Liver (tissue), 9 donors: ENCODE results near the gene GALNT10. TPM values are rescaled to one million over a fixed set of nuclear protein-coding genes. Genes with fewer than 3 reads are reported as not detected.

ENCODE experiments used
- DNase-seq: peaks from one replicate; pipeline ENCODE4 v3.0.0-alpha.2; 2017; ENCODE audit warnings: low spot score
- H3K27ac ChIP-seq, 2 donors: one replicate each; pipeline ENCODE4 v1.7.0; 2013; ENCODE audit warnings: inconsistent platforms in 2 of 2, low read length in 2 of 2, control low read depth in 1 of 2, low read depth in 1 of 2, mild to moderate bottlenecking in 1 of 2
- H3K27me3 ChIP-seq, 4 donors: one replicate each; pipeline versions ENCODE4 v1.6.1 to v1.7.0; 2013; ENCODE audit warnings: low read length in 3 of 4, inconsistent platforms in 1 of 4, mild to moderate bottlenecking in 1 of 4, moderate library complexity in 1 of 4; ENCODE audit not compliant: control insufficient read depth in 4 of 4, insufficient read depth in 4 of 4
- H3K36me3 ChIP-seq, 4 donors: one replicate each; pipeline versions ENCODE4 v1.6.1 to v1.7.0; 2013; ENCODE audit warnings: low read length in 3 of 4, mild to moderate bottlenecking in 3 of 4, low read depth in 1 of 4, moderate library complexity in 1 of 4; ENCODE audit not compliant: control insufficient read depth in 4 of 4, insufficient read depth in 3 of 4
- H3K4me1 ChIP-seq, 4 donors: one replicate each; pipeline versions ENCODE4 v1.6.1 to v1.7.0; 2013; ENCODE audit warnings: low read length in 3 of 4, mild to moderate bottlenecking in 3 of 4, moderate library complexity in 1 of 4; ENCODE audit not compliant: control insufficient read depth in 4 of 4, insufficient read depth in 4 of 4
- H3K4me3 ChIP-seq, 3 donors: one replicate each; pipeline versions ENCODE4 v1.6.1 to v1.7.0; 2013; ENCODE audit warnings: low read length in 3 of 3, control low read depth in 1 of 3, low read depth in 1 of 3, mild to moderate bottlenecking in 1 of 3
- H3K9ac ChIP-seq, 2 donors: one replicate each; pipeline ENCODE4 v1.7.0; 2013; ENCODE audit warnings: low read length in 2 of 2, mild to moderate bottlenecking in 2 of 2, moderate library complexity in 2 of 2, control low read depth in 1 of 2, low read depth in 1 of 2
- H3K9me3 ChIP-seq, 4 donors: one replicate each; pipeline versions ENCODE4 v1.6.1 to v1.7.0; 2013; ENCODE audit warnings: low read length in 3 of 4; ENCODE audit not compliant: control insufficient read depth in 4 of 4
- EGR1 ChIP-seq, 2 donors: IDR thresholded peaks; 2 replicates each; pipeline ENCODE4 v1.6.1; 2016 to 2018; ENCODE audit warnings: antibody characterized with exemption in 2 of 2, low read depth in 2 of 2
- FOXA1 ChIP-seq: IDR thresholded peaks from 2 replicates; pipeline ENCODE4 v1.6.1; 2016; ENCODE audit warnings: antibody characterized with exemption
- GABPA ChIP-seq, 2 donors: IDR thresholded peaks in 1 of 2; conservative IDR thresholded peaks in 1 of 2; 2 replicates each; pipeline ENCODE4 v1.6.1; 2016; ENCODE audit warnings: antibody characterized with exemption in 2 of 2, mild to moderate bottlenecking in 1 of 2, moderate library complexity in 1 of 2
- HNF4A ChIP-seq, 2 donors: conservative IDR thresholded peaks; 2 replicates each; pipeline ENCODE4 v1.6.1; 2016; ENCODE audit warnings: antibody characterized with exemption in 2 of 2, mild to moderate bottlenecking in 2 of 2
- JUND ChIP-seq, 2 donors: IDR thresholded peaks; 2 replicates each; pipeline ENCODE4 v1.6.1; 2016; ENCODE audit warnings: antibody characterized with exemption in 2 of 2
- NR2F2 ChIP-seq: IDR thresholded peaks from 2 replicates; pipeline ENCODE4 v1.6.1; 2016; ENCODE audit warnings: antibody characterized with exemption
- RAD21 ChIP-seq, 2 donors: IDR thresholded peaks; 2 replicates each; pipeline ENCODE4 v1.6.1; 2016; ENCODE audit warnings: antibody characterized with exemption in 2 of 2, mild to moderate bottlenecking in 2 of 2
- RXRA ChIP-seq, 2 donors: IDR thresholded peaks; 2 replicates each; pipeline ENCODE4 v1.6.1; 2017 to 2018; ENCODE audit warnings: antibody characterized with exemption in 2 of 2, mild to moderate bottlenecking in 1 of 2
- SP1 ChIP-seq: IDR thresholded peaks from 2 replicates; pipeline ENCODE4 v1.6.1; 2018; ENCODE audit warnings: antibody characterized with exemption, mild to moderate bottlenecking
- YY1 ChIP-seq: IDR thresholded peaks from 2 replicates; pipeline ENCODE4 v1.6.1; 2016; ENCODE audit warnings: antibody characterized with exemption, mild to moderate bottlenecking
- WGBS: extraction: QIAGEN DNeasy Blood & Tissue Kit; methylation state at CpG from one replicate; pipeline ENCODE4 v1.1.7; 2013; 5-methylcytosine and 5-hydroxymethylcytosine counted together
- polyA plus RNA-seq, 2 donors: library from polyadenylated mRNA; stranded (reverse) in 1 of 2; unstranded in 1 of 2; fragments of 200-250 nt in 1 of 2; fragments of >200 nt in 1 of 2; fragmentation: Nextera tagmentation in 1 of 2; extraction: Ambion mirVana in 1 of 2; gene quantifications; one replicate each; pipeline versions ENCODE4 v1.2.1 to v1.2.3, GENCODE V29; 2013 to 2015
- total RNA-seq, 2 donors: library from RNA; depleted of rRNA; stranded (reverse); fragments of >200 nt; gene quantifications; one replicate each; pipeline ENCODE4 v1.2.3, GENCODE V29; 2014
- TF ChIP-seq, protein P1 (sequence below): IDR thresholded peaks from 2 replicates; pipeline ENCODE4 v1.6.1; 2016; ENCODE audit warnings: antibody characterized with exemption
- TF ChIP-seq, protein P2 (sequence below): IDR thresholded peaks from 2 replicates; pipeline ENCODE4 v1.6.1; 2016; ENCODE audit warnings: antibody characterized with exemption
- donor health status: healthy.
- donor health status: healthy.
- donor health status: healthy.
- donor health status: healthy.
- donor health status: healthy.

GALNT10 gene
- total and polyA plus RNA-seq, 4 donors, result 1.1 to 17.8 (median 5.3) TPM

DNA sequence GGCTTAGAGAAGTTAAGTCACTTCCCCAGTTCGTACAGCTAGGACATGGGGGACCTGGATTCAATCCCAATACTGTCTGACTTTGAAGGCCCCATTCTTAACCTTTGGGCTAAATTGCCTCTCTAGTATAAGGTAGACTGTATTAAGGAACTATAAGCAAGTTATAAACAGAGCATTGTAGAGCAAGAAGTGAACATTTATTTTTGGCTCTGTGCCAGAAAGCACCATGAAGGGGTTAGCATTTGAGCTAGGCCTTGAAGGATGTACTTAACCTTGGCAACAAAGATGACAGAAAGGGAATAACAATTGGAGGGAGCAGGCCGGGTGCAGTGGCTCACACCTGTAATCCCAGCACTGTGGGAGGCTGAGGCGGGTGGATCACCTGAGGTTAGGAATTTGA, 32.8 kb downstream of the GALNT10 start (continued):
- TF ChIP-seq RAD21 (IDR thresholded peaks at IDR 0.05) (no peak), GABPA (IDR thresholded peaks at IDR 0.05 in 1 of 2, conservative IDR thresholded peaks at IDR 0.05 in 1 of 2) (no peak), YY1 (no peak), FOXA1 (no peak), EGR1 (IDR thresholded peaks at IDR 0.05; ENCODE audit: low read depth in 2 of 2) (no peak)

DNA sequence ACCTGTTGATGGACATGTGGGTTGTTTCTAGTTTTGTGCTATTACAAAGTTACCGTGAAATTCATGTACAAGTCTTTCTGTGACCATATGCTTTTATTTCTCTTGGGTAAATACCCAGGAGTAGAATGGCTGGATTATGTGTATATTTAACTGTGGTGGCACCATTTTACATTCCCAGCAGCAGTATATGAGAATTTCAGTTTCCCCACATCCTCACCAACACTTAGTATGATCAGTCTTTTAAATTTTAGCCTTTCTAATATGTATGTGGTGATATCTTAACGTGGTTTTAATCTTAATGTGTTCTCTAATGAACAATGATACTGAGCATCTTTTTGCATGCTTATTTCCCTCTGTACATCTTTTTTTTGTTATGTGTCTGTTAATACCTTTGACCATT, 36.6 kb downstream of the GALNT10 start:
- 91% methylated on average over 2 of the region's 2 CpGs for WGBS
- no peaks in the 10 kb centered on the region for H3K36me3 ChIP-seq
- H3K27me3 ChIP-seq, result no peaks in the 10 kb centered on the region
- no peak for DNase-seq
- no peak overlapping the region for H3K9ac ChIP-seq
- no peak overlapping the region for H3K4me3 ChIP-seq
- peaks cover 0 to 2% (median 0%) of the 10 kb centered on the region in 4 donors for H3K9me3 ChIP-seq
- TF ChIP-seq JUND (IDR thresholded peaks at IDR 0.05), result no peak
- TF ChIP-seq HNF4A (conservative IDR thresholded peaks at IDR 0.05), result no peak
- no peak for TF ChIP-seq FOXA1
- TF ChIP-seq, protein P1, sequence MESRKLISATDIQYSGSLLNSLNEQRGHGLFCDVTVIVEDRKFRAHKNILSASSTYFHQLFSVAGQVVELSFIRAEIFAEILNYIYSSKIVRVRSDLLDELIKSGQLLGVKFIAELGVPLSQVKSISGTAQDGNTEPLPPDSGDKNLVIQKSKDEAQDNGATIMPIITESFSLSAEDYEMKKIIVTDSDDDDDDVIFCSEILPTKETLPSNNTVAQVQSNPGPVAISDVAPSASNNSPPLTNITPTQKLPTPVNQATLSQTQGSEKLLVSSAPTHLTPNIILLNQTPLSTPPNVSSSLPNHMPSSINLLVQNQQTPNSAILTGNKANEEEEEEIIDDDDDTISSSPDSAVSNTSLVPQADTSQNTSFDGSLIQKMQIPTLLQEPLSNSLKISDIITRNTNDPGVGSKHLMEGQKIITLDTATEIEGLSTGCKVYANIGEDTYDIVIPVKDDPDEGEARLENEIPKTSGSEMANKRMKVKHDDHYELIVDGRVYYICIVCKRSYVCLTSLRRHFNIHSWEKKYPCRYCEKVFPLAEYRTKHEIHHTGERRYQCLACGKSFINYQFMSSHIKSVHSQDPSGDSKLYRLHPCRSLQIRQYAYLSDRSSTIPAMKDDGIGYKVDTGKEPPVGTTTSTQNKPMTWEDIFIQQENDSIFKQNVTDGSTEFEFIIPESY, result no peak
- TF ChIP-seq, protein P2, sequence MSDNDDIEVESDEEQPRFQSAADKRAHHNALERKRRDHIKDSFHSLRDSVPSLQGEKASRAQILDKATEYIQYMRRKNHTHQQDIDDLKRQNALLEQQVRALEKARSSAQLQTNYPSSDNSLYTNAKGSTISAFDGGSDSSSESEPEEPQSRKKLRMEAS, result no peak
- TF ChIP-seq GABPA (IDR thresholded peaks at IDR 0.05 in 1 of 2, conservative IDR thresholded peaks at IDR 0.05 in 1 of 2), result no peak
- no peak for TF ChIP-seq YY1
- no peak for TF ChIP-seq NR2F2
- TF ChIP-seq SP1, result no peak
- no peak for TF ChIP-seq RXRA (IDR thresholded peaks at IDR 0.05)
- no peaks in the 10 kb centered on the region for H3K4me1 ChIP-seq
- H3K27ac ChIP-seq, result no peak overlapping the region

DNA sequence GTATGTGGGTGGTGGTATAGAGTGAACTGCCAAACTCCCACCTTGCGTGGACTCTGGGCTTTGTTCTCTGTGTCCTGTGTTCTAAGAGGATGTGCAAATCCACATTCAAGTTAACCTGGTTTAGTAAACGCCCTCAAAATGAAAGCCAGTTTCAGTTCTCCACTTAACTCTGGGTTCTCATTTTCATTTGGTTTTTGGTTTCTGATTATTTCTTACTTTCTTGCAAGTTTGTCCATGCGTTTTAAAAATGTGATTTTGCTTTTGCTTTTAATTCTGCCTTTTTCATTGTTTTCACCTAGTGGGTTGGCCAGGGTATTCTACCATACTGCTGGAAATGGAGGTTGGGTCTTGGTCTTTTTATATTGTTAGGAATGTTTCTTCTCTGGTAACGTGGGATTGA, 38.2 kb downstream of the GALNT10 start:
- 85% methylated on average over 4 of the region's 4 CpGs for WGBS
- H3K27me3 ChIP-seq, result no peaks in the 10 kb centered on the region
- peaks cover 0 to 2% (median 0%) of the 10 kb centered on the region in 4 donors for H3K9me3 ChIP-seq
- no peak overlapping the region for H3K4me3 ChIP-seq
- H3K36me3 ChIP-seq, result no peaks in the 10 kb centered on the region
- no peak overlapping the region for H3K9ac ChIP-seq
- TF ChIP-seq, protein P2, result no peak
- TF ChIP-seq FOXA1, result no peak
- no peak for DNase-seq
- H3K4me1 ChIP-seq, result no peaks in the 10 kb centered on the region
- H3K27ac ChIP-seq, result no peak overlapping the region

DNA sequence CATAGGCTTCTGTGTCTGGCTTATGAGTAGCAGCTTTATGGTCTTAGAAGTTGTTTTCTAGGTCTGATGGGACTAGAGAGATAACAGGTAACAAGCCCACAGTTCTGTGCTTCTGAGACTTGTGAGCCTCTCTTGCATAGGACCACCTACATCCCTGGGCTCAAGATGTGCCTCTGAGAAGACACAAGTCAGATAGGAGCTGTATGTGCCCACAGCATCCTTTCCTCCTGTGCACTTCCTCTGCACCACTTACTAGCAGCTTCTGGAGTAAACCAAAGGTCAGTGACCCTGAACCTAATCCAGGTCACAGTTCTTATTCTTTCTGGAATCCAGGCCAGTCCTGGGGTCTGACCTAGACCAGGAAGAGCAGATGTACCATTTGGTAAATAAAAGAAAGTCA, 40.0 kb downstream of the GALNT10 start:
- H3K27ac ChIP-seq, result no peak overlapping the region
- no peaks in the 10 kb centered on the region for H3K27me3 ChIP-seq
- H3K4me3 ChIP-seq, result no peak overlapping the region
- no peak overlapping the region for H3K9ac ChIP-seq
- H3K9me3 ChIP-seq, result peaks cover 0 to 2% (median 0%) of the 10 kb centered on the region in 4 donors
- DNase-seq, result no peak
- H3K4me1 ChIP-seq, result no peaks in the 10 kb centered on the region
- H3K36me3 ChIP-seq, result no peaks in the 10 kb centered on the region
- TF ChIP-seq RXRA (IDR thresholded peaks at IDR 0.05) (no peak), HNF4A (conservative IDR thresholded peaks at IDR 0.05) (no peak), FOXA1 (no peak)
